WTC11 (cell line): Measurements from ENCODE around the gene ZFAND3.

ENCODE experiments used
- ATF2 ChIP-seq: sonication (generic); formaldehyde crosslinking; IDR thresholded peaks from 2 replicates; pipeline ENCODE4 v1.8.1; 2022; ENCODE audit warnings: low read depth, missing genetic modification reagents, borderline replicate concordance
- ATF6 ChIP-seq: sonication (generic); formaldehyde crosslinking; IDR thresholded peaks from 2 replicates; pipeline ENCODE4 v1.8.1; 2023; ENCODE audit warnings: mild to moderate bottlenecking, missing genetic modification reagents
- CREM ChIP-seq: sonication (generic); formaldehyde crosslinking; IDR thresholded peaks from 2 replicates; pipeline ENCODE4 v1.8.1; 2022; ENCODE audit warnings: mild to moderate bottlenecking, missing genetic modification reagents, moderate library complexity
- CTCF ChIP-seq: fragments of 200-600 bp; IDR thresholded peaks from 2 replicates; pipeline ENCODE4 v1.8.0; 2022; ENCODE audit warnings: antibody characterized with exemption
- E2F1 ChIP-seq: sonication (generic); formaldehyde crosslinking; IDR thresholded peaks from 2 replicates; pipeline ENCODE4 v1.8.0; 2022; ENCODE audit warnings: mild to moderate bottlenecking, missing genetic modification reagents
- JUN ChIP-seq: sonication (generic); formaldehyde crosslinking; IDR thresholded peaks from 2 replicates; pipeline ENCODE4 v1.8.0; 2023; ENCODE audit warnings: mild to moderate bottlenecking, missing genetic modification reagents
- SP1 ChIP-seq: sonication (generic); formaldehyde crosslinking; conservative IDR thresholded peaks from 2 replicates; pipeline ENCODE4 v1.8.1; 2022; ENCODE audit warnings: missing genetic modification reagents
- USF2 ChIP-seq: sonication (generic); formaldehyde crosslinking; IDR thresholded peaks from 2 replicates; pipeline ENCODE4 v1.8.1; 2023; ENCODE audit warnings: mild to moderate bottlenecking, missing genetic modification reagents, moderate library complexity

- TF ChIP-seq CTCF (no peak), SP1 (CRISPR knock-in tag) (no peak), USF2 (CRISPR knock-in tag) (no peak), CREM (no peak), ATF6 (CRISPR knock-in tag) (no peak), JUN (CRISPR knock-in tag) (no peak), ATF2 (CRISPR knock-in tag) (no peak), E2F1 (CRISPR knock-in tag) (no peak)
These were observed 11.9 kb upstream of the ZFAND3 start for GRCh38 chr6:37807656-37808055.
